Heart left ventricle (tissue), 16 donors: ENCODE results near the gene GPC6. TPM values are rescaled to one million over a fixed set of nuclear protein-coding genes. Genes with fewer than 3 reads are reported as not detected.
A peak's percentile ranks its signal among the peaks of the same experiment; 100 is the strongest.

Source experiments
- ATAC-seq, 4 donors: fragments of 200-7000 bp; cut with Tn5 transposase; one replicate each; pipeline ENCODE4 v1.9.1; 2020 to 2022; ENCODE audit warnings: moderate library complexity in 4 of 4, mild to moderate bottlenecking in 3 of 4, moderate number of reproducible peaks in 1 of 4
- DNase-seq, 5 donors: peaks; one replicate each; pipeline ENCODE4 v3.0.0-alpha.2; 2020
- H3K27ac ChIP-seq, 12 donors: fragments of 200-600 bp; sonication (generic) in 4 of 12; one replicate each; pipeline versions ENCODE4 v1.5.0 to v1.8.0; 2016 to 2022; ENCODE audit warnings: mild to moderate bottlenecking in 2 of 12
- H3K27me3 ChIP-seq, 9 donors: fragments of 200-600 bp; sonication (generic) in 2 of 9; one replicate each; pipeline versions ENCODE4 v1.5.1 to v1.8.0; 2016 to 2022; ENCODE audit warnings: mild to moderate bottlenecking in 3 of 9
- H3K36me3 ChIP-seq, 9 donors: fragments of 200-600 bp; sonication (generic) in 2 of 9; one replicate each; pipeline versions ENCODE4 v1.5.0 to v1.8.0; 2018 to 2022; ENCODE audit warnings: mild to moderate bottlenecking in 2 of 9
- H3K4me1 ChIP-seq, 12 donors: fragments of 200-600 bp; sonication (generic) in 4 of 12; one replicate each; pipeline versions ENCODE4 v1.5.0 to v1.8.0; 2016 to 2022; ENCODE audit warnings: mild to moderate bottlenecking in 3 of 12
- H3K4me3 ChIP-seq, 12 donors: fragments of 200-600 bp; sonication (generic) in 4 of 12; one replicate each; pipeline versions ENCODE4 v1.5.0 to v1.8.0; 2017 to 2022; ENCODE audit warnings: mild to moderate bottlenecking in 9 of 12, moderate library complexity in 4 of 12
- H3K9me3 ChIP-seq, 12 donors: fragments of 200-600 bp; sonication (generic) in 4 of 12; one replicate each; pipeline versions ENCODE4 v1.5.0 to v1.8.0; 2016 to 2022; ENCODE audit warnings: mild to moderate bottlenecking in 1 of 12
- POLR2A ChIP-seq, 2 donors: fragments of 450-650 bp; IDR thresholded peaks; one replicate each; pipeline ENCODE4 v1.6.1; 2017; ENCODE audit warnings: antibody characterized with exemption in 2 of 2, mild to moderate bottlenecking in 2 of 2, moderate library complexity in 2 of 2
- WGBS, 4 donors: extraction: QIAGEN DNeasy Blood & Tissue Kit in 2 of 4; methylation state at CpG; one replicate each; pipeline versions ENCODE4 v1.1.5 to v1.1.7; 2013 to 2018; 5-methylcytosine and 5-hydroxymethylcytosine counted together
- intact Hi-C, 10 donors: fragments of 100-400 bp; cut with DNase I; formaldehyde crosslinking; loops; one replicate each; pipeline versions ENCODE4 v1.11.1 to v1.14.2; 2022
- polyA plus RNA-seq, 2 donors: library from polyadenylated mRNA; stranded (reverse); fragments of 200-250 nt; gene quantifications; one replicate each; pipeline ENCODE4 v1.2.3, GENCODE V29; 2013
- total RNA-seq, 9 donors: library from RNA; depleted of rRNA in 2 of 9; stranded (reverse); fragments of >200 nt in 2 of 9; fragmentation: NEBNext Ultra II Directional in 3 of 9; extraction: Animal tissue kit (Norgen Biotek cat#: 25700) in 3 of 9; gene quantifications; one replicate each; pipeline versions ENCODE4 v1.1.0 to v1.2.4, GENCODE V29; 2016 to 2023
- TF ChIP-seq, protein P1 (sequence below), 12 donors: fragments of 200-600 bp; sonication (generic) in 4 of 12; IDR thresholded peaks; one replicate each; pipeline versions ENCODE4 v1.5.0 to v1.8.0; 2018 to 2022; ENCODE audit warnings: antibody characterized with exemption in 12 of 12, mild to moderate bottlenecking in 5 of 12
- donor health status: ischemic (EF 13 %, LVEDD 7.1; RV severe dilation, severe dysfunction).
- donor health status: healthy with polysubstance abuse.
- donor health status: DM: no; HTN: yes; CAD: no.
- donor health status: DM: no; HTN: no; CAD: no.
- donor health status: ischemic (EF 25% LVEDD 6.9; RV normal size, moderate dysfunction).
- donor health status: ischemic (EF 25% LVEDD 5.7; RV mildly dilated, moderate dysfunction).
- donor health status: healthy.
- donor health status: DM: yes; HTN: yes; CAD: no.
- donor health status: ischemic (EF 35%, LVEDD 5.7; RV mildly dilated, moderate dysfunction).
- donor health status: nonischemic (EF 11% LVEDD 7.7; RV severe dilation, severe dysfunction).
- donor health status: DM: yes; HTN: yes; CAD: no.
- donor health status: PGD.
- donor health status: ischemic (EF 29% LVEDD 5.4; RV normal size, mild dysfunction).
- donor health status: nonischemic (EF 23%, LVEDD 6.1; RV moderate dilation, normal function).

The GPC6 gene
- total and polyA plus RNA-seq, 11 donors: 0.08 to 6.2 (median 2.0) TPM

DNA sequence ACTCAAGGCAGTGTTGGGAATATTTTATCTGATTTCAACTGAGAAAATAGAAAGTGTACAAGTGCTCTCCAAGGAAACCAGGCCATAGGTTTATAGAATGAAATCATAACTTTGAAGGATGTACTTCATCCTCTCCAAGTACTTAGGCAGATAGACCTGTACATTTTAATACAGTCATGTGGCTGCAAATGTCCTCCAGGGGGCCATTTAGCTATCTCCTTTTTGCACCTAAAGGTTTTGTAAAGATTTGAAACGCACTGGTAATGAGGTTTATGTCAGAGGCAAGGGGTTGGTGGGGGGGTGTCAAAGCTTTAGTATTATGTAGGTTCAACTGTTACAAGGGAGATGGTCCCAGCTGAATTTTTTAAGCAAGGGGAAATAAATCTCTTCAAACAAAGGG, 888.4 kb downstream of the GPC6 start:
- Histone ChIP-seq H3K9me3 (no peaks in the 10 kb centered on the region), H3K4me3 (no peak overlapping the region), H3K27ac (no peak overlapping the region), H3K4me1 (no peaks in the 10 kb centered on the region), H3K27me3 (no peaks in the 10 kb centered on the region), H3K36me3 (no peaks in the 10 kb centered on the region)
- no peak for TF ChIP-seq POLR2A (IDR thresholded peaks at IDR 0.05)
- TF ChIP-seq, protein P1, sequence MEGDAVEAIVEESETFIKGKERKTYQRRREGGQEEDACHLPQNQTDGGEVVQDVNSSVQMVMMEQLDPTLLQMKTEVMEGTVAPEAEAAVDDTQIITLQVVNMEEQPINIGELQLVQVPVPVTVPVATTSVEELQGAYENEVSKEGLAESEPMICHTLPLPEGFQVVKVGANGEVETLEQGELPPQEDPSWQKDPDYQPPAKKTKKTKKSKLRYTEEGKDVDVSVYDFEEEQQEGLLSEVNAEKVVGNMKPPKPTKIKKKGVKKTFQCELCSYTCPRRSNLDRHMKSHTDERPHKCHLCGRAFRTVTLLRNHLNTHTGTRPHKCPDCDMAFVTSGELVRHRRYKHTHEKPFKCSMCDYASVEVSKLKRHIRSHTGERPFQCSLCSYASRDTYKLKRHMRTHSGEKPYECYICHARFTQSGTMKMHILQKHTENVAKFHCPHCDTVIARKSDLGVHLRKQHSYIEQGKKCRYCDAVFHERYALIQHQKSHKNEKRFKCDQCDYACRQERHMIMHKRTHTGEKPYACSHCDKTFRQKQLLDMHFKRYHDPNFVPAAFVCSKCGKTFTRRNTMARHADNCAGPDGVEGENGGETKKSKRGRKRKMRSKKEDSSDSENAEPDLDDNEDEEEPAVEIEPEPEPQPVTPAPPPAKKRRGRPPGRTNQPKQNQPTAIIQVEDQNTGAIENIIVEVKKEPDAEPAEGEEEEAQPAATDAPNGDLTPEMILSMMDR (IDR thresholded peaks at IDR 0.05): no peak
- no peak for DNase-seq
- 63 to 73% (median 66%) methylated on average over 1 of the region's 1 CpG for WGBS, 4 donors
- ATAC-seq: no peak
- intact Hi-C loops: no loop called here

DNA sequence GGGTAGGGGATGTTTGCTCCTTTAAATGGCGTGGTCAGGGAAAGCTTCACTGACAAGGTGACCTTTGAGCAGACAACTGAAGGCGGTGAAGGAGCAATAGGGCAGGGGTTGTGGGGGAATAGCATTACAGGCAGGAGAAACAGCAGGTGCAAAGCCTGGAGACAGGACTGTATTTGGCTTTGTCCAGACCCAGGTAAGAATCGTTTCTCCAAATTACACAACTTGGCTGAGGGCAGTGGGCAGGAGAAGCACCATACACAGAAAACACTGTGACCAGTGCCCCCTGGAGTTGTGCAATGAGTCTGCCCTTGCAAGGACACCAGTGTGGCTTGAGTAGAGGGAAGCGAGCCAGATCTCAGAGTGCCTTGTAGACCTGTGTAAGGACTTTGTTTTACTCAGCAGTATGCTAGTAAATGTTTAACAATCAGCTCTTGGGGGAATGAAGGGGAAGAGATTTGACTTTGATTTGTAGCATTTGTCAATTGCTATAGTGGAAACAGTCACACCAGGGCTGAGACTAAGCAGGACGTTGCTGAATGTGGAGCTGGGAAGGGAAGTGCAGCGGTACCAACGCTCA, 892.8 kb downstream of the GPC6 start:
- TF ChIP-seq, protein P1 (IDR thresholded peaks at IDR 0.05): no peak
- no peak for TF ChIP-seq POLR2A (IDR thresholded peaks at IDR 0.05)
- no peaks in the 10 kb centered on the region for H3K36me3 ChIP-seq
- WGBS, 4 donors: 67 to 77% (median 74%) methylated on average over 7 of the region's 7 CpGs
- ATAC-seq: peak in 2 of 4 donors; percentile 29 to 42
- no peak for DNase-seq
- H3K4me1 ChIP-seq: no peaks in the 10 kb centered on the region
- no peaks in the 10 kb centered on the region for H3K27me3 ChIP-seq
- intact Hi-C loops: no loop called here
- H3K4me3 ChIP-seq: peak overlapping the region in 3 of 12 donors; percentile 9 to 32 (median 22)
- H3K27ac ChIP-seq: no peak overlapping the region
- H3K9me3 ChIP-seq: no peaks in the 10 kb centered on the region

DNA sequence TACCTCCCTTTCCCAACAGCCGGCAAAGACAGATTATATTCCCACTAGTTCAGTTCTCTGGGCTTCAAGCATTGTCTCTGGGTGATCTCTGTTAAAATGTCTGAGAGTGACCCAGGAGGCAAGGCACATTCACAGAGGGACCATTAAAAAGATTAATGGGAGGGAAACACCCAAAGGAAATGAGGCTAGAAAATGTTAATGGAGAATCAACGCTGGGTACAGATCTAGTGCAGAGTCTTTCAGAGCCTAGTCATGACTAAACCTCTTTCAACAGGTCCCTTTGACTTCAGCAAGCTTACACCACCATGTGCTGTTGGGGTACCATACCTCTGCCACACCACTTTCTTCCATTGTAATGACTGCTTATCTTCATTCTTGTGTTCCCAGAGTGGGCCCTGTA, 894.3 kb downstream of the GPC6 start:
- DNase-seq (no peak), ATAC-seq (no peak)
- Histone ChIP-seq H3K4me1 (no peaks in the 10 kb centered on the region), H3K9me3 (no peaks in the 10 kb centered on the region), H3K4me3 (no peak overlapping the region), H3K36me3 (no peaks in the 10 kb centered on the region), H3K27me3 (no peaks in the 10 kb centered on the region), H3K27ac (no peak overlapping the region)
- WGBS, 4 donors: 71 to 80% (median 75%) methylated on average over 2 of the region's 2 CpGs
- intact Hi-C loops: no loop called here
- TF ChIP-seq POLR2A (IDR thresholded peaks at IDR 0.05): no peak
- TF ChIP-seq, protein P1 (IDR thresholded peaks at IDR 0.05): no peak

DNA sequence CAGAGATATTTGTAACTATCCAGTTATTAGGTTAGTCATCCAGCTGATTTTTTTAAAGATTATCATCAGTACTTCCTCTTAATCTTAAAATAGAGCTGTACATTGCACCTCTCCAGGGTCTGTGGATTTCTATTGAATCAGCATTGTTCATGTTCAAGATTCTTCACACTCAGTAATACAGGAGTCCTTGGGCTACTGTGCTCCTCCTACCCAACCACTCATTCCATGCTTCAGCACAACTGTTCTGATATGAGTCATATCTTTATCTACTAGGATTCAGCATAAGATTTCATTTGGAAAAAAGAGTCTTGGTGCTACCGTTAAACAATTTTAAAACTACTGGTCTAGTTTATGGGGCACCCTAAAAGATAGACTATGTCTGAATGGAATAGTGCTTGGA, 895.1 kb downstream of the GPC6 start:
- H3K4me1 ChIP-seq: no peaks in the 10 kb centered on the region
- no peaks in the 10 kb centered on the region for H3K9me3 ChIP-seq
- no peak overlapping the region for H3K27ac ChIP-seq
- no peaks in the 10 kb centered on the region for H3K27me3 ChIP-seq
- TF ChIP-seq, protein P1 (IDR thresholded peaks at IDR 0.05): no peak
- TF ChIP-seq POLR2A (IDR thresholded peaks at IDR 0.05): no peak
- H3K4me3 ChIP-seq: no peak overlapping the region
- DNase-seq (no peak), ATAC-seq (no peak)
- intact Hi-C loops: no loop called here
- 55 to 75% (median 71%) methylated on average over 1 of the region's 1 CpG for WGBS, 4 donors
- H3K36me3 ChIP-seq: no peaks in the 10 kb centered on the region
